Tibial nerve (tissue), 4 donors: ENCODE data around the gene THBS1. TPM values are rescaled to one million over a fixed set of nuclear protein-coding genes. Genes with fewer than 3 reads are reported as not detected.

Experiments
- DNase-seq, 2 donors: peaks; one replicate each; pipeline ENCODE4 v3.0.0-alpha.2; 2019; ENCODE audit warnings: low spot score in 2 of 2
- H3K27ac ChIP-seq, 4 donors: fragments of 200-600 bp; sonication (generic) in 3 of 4; one replicate each; pipeline ENCODE4 v1.5.1; 2017 to 2019; ENCODE audit warnings: mild to moderate bottlenecking in 1 of 4
- H3K27me3 ChIP-seq, 2 donors: fragments of 200-600 bp; sonication (generic) in 1 of 2; one replicate each; pipeline versions ENCODE4 v1.5.1 to v1.6.0; 2017 to 2019
- H3K36me3 ChIP-seq, 3 donors: fragments of 200-600 bp; sonication (generic); one replicate each; pipeline ENCODE4 v1.5.1; 2018 to 2019
- H3K4me1 ChIP-seq, 4 donors: fragments of 200-600 bp; sonication (generic) in 3 of 4; one replicate each; pipeline ENCODE4 v1.5.1; 2017 to 2019
- H3K4me3 ChIP-seq, 4 donors: fragments of 200-600 bp; sonication (generic) in 3 of 4; one replicate each; pipeline ENCODE4 v1.5.1; 2017 to 2019; ENCODE audit warnings: mild to moderate bottlenecking in 1 of 4, moderate library complexity in 1 of 4
- H3K9me3 ChIP-seq, 4 donors: fragments of 200-600 bp; sonication (generic) in 3 of 4; one replicate each; pipeline ENCODE4 v1.5.1; 2017 to 2019
- CTCF ChIP-seq, 5 experiments: fragments of 200-600 bp in 3 of 5; fragments of 450-650 bp in 2 of 5; sonication (generic) in 3 of 5; IDR thresholded peaks; one replicate each; pipeline ENCODE4 v1.5.1; 2016 to 2019; ENCODE audit warnings: antibody characterized with exemption in 5 of 5, mild to moderate bottlenecking in 3 of 5, moderate library complexity in 2 of 5
- EP300 ChIP-seq, 2 donors: sonication (generic); formaldehyde crosslinking; IDR thresholded peaks; one replicate each; pipeline ENCODE4 v1.6.1; 2017; ENCODE audit warnings: antibody characterized with exemption in 2 of 2, mild to moderate bottlenecking in 1 of 2
- POLR2A ChIP-seq, 2 donors: fragments of 450-650 bp; IDR thresholded peaks; one replicate each; pipeline ENCODE4 v1.6.1; 2017; ENCODE audit warnings: antibody characterized with exemption in 2 of 2, mild to moderate bottlenecking in 2 of 2, moderate library complexity in 2 of 2
- WGBS, 2 donors: methylation state at CpG; one replicate each; pipeline ENCODE4 v1.1.5; 2018; 5-methylcytosine and 5-hydroxymethylcytosine counted together
- total RNA-seq, 4 donors: library from RNA; depleted of rRNA; stranded (reverse); fragments of >200 nt; gene quantifications; one replicate each; pipeline ENCODE4 v1.1.0, GENCODE V29; 2016

The THBS1 gene
- total RNA-seq, 4 donors from 2014 or later, result 1,850 to 2,559 (median 1,931) TPM

GRCh38 chr15:39645138-39645975 lies 64.5 kb downstream of the THBS1 start:
- no peak overlapping the region for H3K4me3 ChIP-seq
- peaks cover 0 to 10% (median 5%) of the 10 kb centered on the region in 4 donors for H3K4me1 ChIP-seq
- H3K27ac ChIP-seq, result no peak overlapping the region
- 83 to 92% methylated on average over 10 to 12 of the region's 20 CpGs for WGBS, 2 donors
- no peaks in the 10 kb centered on the region for H3K9me3 ChIP-seq
- no peak for DNase-seq
- H3K36me3 ChIP-seq, result no peaks in the 10 kb centered on the region
- no peaks in the 10 kb centered on the region for H3K27me3 ChIP-seq
- TF ChIP-seq CTCF (IDR thresholded peaks at IDR 0.05) (no peak), EP300 (IDR thresholded peaks at IDR 0.05) (no peak), POLR2A (IDR thresholded peaks at IDR 0.05) (no peak)

DNA sequence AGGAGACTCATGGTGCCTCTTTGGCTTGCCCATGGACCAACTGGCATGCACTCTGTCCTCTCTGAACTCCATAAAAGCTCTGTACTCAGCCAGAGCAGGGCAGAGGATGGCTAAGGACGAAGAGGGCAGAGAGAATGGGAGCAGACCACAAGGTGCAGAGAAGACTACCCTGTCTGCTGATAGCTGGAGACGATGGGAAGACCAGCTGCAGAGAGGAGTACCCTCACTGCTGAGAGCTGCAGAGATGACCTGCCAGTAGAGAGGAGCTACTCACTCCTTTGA lies 65.0 kb downstream of the THBS1 start:
- Histone ChIP-seq H3K36me3 (no peaks in the 10 kb centered on the region), H3K9me3 (no peaks in the 10 kb centered on the region), H3K27me3 (no peaks in the 10 kb centered on the region), H3K4me3 (no peak overlapping the region), H3K27ac (no peak overlapping the region), H3K4me1 (peaks cover 0 to 7% (median 5%) of the 10 kb centered on the region in 4 donors)
- 92 to 97% methylated on average over 2 of the region's 2 CpGs for WGBS, 2 donors
- DNase-seq, result no peak
- TF ChIP-seq EP300 (IDR thresholded peaks at IDR 0.05) (no peak), CTCF (IDR thresholded peaks at IDR 0.05) (no peak)

DNA sequence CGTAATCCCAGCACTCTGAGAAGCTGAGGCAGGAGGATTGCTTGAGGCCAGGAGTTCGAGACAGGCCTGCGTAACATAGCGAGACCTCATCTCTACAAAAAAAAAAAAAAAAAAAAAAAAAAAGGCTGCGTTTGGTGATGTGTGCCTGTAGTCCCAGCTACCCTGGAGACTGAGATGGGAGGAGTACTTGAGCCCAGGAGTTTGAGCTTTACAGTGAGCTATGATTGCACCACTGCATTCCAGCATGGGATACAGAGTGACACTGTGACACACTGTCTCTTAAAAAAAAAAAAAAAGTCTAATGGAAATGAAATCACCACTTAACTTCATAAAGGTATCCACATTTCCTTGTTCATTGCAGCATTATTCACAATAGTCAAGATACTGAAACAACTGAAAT lies 65.5 kb downstream of the THBS1 start:
- H3K27me3 ChIP-seq, result no peaks in the 10 kb centered on the region
- no peaks in the 10 kb centered on the region for H3K9me3 ChIP-seq
- H3K4me3 ChIP-seq, result no peak overlapping the region
- no peak for DNase-seq
- TF ChIP-seq EP300 (IDR thresholded peaks at IDR 0.05) (no peak), POLR2A (IDR thresholded peaks at IDR 0.05) (no peak), CTCF (IDR thresholded peaks at IDR 0.05) (no peak)
- H3K27ac ChIP-seq, result no peak overlapping the region
- peaks cover 0 to 7% (median 5%) of the 10 kb centered on the region in 4 donors for H3K4me1 ChIP-seq
- 94 to 96% methylated on average over 5 of the region's 5 CpGs for WGBS, 2 donors
- H3K36me3 ChIP-seq, result no peaks in the 10 kb centered on the region

Other genes starting within 250 kb of the THBS1 start
- 1 to 10 TPM in 1 of 4 donors, under 1 TPM in 3; 0.20 to 1.5 (median 0.42) TPM for gene FSIP1, start 201.8 kb downstream of the THBS1 start, total RNA-seq